ENCODE data around the gene ATP6V0A1.
"Not testable (repeated sequence)": the region's sequence is repeated elsewhere in the genome, so short reads cannot be mapped to it uniquely, and the experiment has no call there.

ATP6V0A1 gene

GRCh38 chr17:42458497-42459255 is at the start of gene ATP6V0A1:
Gene ATP6V0A1, plus strand, starts transcription at chr17:42458878. Its CDS starts 2,017 bp downstream, at chr17:42460895.
- FAIRE-seq: peak; percentile 25

- no peak for FAIRE-seq
These were observed 49.0 kb upstream of the ATP6V0A1 start for GRCh38 chr17:42409523-42410318.

- FAIRE-seq: no peak
These were observed 48.4 kb upstream of the ATP6V0A1 start for GRCh38 chr17:42410319-42410685.

- FAIRE-seq: no peak
These were observed 47.3 kb upstream of the ATP6V0A1 start for GRCh38 chr17:42411361-42411760.

GRCh38 chr17:42411905-42412679 is 46.6 kb upstream of the ATP6V0A1 start:
- no peak for FAIRE-seq

- FAIRE-seq: no peak
These were observed 45.1 kb upstream of the ATP6V0A1 start for GRCh38 chr17:42413464-42414040.

- FAIRE-seq: no peak
These were observed 43.8 kb upstream of the ATP6V0A1 start for GRCh38 chr17:42414704-42415409.

- FAIRE-seq: not testable (repeated sequence)
These were observed 40.7 kb upstream of the ATP6V0A1 start for GRCh38 chr17:42417981-42418380.

- no peak for FAIRE-seq
These were observed 37.6 kb upstream of the ATP6V0A1 start for GRCh38 chr17:42421136-42421506.

GRCh38 chr17:42421507-42422338 is 37.0 kb upstream of the ATP6V0A1 start:
- no peak for FAIRE-seq

- FAIRE-seq: no peak
These were observed 36.2 kb upstream of the ATP6V0A1 start for GRCh38 chr17:42422412-42422957.

- FAIRE-seq: peak; percentile 99
These were observed 35.5 kb upstream of the ATP6V0A1 start, which contains the start of gene CAVIN1 for GRCh38 chr17:42422958-42423712. Gene CAVIN1, minus strand, starts transcription at chr17:42423256. Its CDS starts 159 bp downstream, at chr17:42423097.

GRCh38 chr17:42423766-42424165 is 34.9 kb upstream of the ATP6V0A1 start:
- no peak for FAIRE-seq

GRCh38 chr17:42424991-42425610 is 33.6 kb upstream of the ATP6V0A1 start:
- no peak for FAIRE-seq

- FAIRE-seq: peak; percentile 96
These were observed 30.3 kb upstream of the ATP6V0A1 start for GRCh38 chr17:42428141-42428944.

- FAIRE-seq: no peak
These were observed 28.8 kb upstream of the ATP6V0A1 start for GRCh38 chr17:42429726-42430447.

- FAIRE-seq: no peak
These were observed 26.9 kb upstream of the ATP6V0A1 start for GRCh38 chr17:42431758-42432161.

GRCh38 chr17:42436391-42436790 is 22.3 kb upstream of the ATP6V0A1 start:
- no peak for FAIRE-seq

Measured in G401.6 (cell line).